ENCODE data around the gene SERPINC1.
"Not testable (repeated sequence)": the region's sequence is repeated elsewhere in the genome, so short reads cannot be mapped to it uniquely, and the experiment has no call there.

SERPINC1 gene
- total RNA-seq: 0.13 to 0.18 reads per million in 2 experiments

DNA sequence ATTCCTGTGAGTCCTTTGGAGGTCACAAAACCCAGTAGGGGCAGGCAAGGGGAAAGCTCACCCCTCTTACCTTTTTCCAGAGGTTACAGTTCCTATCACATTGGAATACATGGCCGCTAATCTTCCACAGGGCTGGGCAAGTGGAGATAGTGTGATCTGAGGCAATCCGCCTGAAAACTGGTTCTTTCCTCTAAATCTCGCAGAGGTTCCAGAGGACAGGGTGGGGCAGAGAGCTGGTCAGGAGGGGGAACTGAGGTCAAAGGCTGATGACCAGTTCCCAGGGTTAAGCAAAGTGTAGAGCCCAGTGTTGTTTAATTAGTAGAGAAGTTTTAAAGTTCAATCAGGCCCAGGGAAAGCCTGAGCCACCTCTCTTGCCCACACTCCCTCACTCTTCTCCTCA is at the start of gene SERPINC1:
Gene SERPINC1, minus strand, starts transcription at position 179 of the 400 bp plus-strand sequence. Its CDS starts 68 bp downstream, at position 111.
- DNase-seq (ENCODE audit: low read depth): no peak

DNA sequence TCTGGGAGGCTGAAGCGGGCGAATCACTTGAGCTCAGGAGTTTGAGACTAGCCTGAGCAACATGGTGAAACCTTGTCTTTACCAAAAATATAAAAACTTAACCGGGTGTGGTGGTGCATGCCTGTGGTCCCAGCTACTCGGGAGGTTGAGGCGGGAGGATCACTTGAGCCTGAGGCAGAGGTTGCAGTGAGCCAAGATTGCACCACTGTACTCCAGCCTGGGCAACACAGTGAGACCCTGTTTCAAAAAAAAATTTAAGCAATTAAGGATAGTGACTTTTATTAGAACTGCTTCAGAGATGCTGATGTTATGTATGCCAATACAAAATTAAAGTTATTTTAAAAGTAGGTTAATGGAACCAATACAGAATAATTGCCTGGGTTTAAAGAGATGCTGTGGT is 48.8 kb upstream of the SERPINC1 start:
- not testable (repeated sequence) for DNase-seq (ENCODE audit: low read depth)

DNA sequence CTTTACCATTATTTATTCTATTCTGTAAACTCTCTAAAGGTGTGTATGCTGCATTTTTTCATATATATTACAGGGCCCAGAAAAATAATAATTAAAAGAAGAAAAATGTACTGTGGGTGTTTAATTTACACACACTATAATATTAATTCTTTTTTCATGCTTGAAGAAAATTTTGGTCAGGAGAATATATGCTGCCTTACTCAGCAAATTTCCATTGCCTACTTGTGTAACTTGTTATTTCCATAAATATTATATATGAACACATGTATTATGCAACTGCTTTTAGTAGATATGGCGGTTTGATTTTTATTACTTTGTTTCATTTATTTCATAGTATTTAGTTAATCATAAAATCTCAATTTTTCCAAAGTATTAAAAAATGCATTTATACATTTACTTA is 46.4 kb upstream of the SERPINC1 start:
- no peak for DNase-seq (ENCODE audit: low read depth)

DNA sequence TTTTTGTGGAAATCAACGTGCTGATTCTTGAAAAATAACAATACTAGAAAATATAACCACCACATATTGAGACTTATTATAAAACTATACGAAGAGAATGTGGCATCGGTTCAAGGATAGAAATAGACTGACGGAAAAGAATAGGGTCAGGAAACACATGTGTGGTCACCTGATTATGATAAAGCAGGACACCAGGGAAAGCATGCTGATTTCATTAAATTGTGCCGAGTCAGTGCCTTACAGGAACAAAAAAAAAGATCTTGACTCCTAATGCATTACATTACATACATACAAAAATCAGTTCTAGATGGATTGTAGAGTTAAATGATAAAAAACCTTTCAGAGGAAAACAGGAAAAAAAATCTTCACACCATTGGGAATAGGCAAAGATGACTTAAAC is 43.5 kb upstream of the SERPINC1 start:
- DNase-seq (ENCODE audit: low read depth): no peak

DNA sequence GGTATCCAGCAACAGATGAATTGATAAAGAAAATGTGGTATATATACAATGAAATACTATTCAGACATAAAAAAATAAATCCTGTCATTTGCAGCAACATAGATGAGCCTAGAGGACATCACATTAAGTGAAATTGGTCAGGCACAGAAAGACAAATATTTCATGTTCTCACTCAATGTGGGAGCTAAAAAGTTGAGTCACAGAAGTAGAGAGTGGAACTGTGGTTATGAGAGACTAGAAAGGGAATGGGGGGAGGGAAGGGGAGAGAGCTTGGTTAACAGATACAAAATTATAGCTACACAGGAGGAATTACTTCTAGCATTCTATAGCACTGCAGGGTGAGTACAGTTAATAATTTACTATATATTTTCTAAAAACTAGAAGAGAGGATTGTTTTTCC is 37.1 kb upstream of the SERPINC1 start:
- no peak for DNase-seq (ENCODE audit: low read depth)

DNA sequence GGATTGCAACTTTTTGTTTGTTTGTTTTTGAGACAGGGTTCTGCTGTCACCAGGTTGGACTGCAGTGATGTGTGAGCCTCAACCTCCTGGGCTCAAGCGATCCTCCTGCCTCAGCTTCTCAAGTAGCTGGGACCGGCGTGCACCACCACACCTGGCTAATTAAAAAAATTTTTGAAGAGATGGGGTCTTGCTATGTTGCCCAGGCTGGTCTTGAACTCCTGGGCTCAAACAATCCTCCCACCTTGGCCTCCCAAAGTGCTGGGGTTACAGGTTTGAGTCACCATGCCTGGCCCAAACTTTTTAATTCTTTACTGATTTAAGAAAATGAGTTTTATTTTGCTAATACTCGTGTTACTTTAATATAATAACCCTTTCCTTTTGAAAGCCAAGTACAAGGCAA is 31.5 kb upstream of the SERPINC1 start:
- no peak for DNase-seq (ENCODE audit: low read depth)

DNA sequence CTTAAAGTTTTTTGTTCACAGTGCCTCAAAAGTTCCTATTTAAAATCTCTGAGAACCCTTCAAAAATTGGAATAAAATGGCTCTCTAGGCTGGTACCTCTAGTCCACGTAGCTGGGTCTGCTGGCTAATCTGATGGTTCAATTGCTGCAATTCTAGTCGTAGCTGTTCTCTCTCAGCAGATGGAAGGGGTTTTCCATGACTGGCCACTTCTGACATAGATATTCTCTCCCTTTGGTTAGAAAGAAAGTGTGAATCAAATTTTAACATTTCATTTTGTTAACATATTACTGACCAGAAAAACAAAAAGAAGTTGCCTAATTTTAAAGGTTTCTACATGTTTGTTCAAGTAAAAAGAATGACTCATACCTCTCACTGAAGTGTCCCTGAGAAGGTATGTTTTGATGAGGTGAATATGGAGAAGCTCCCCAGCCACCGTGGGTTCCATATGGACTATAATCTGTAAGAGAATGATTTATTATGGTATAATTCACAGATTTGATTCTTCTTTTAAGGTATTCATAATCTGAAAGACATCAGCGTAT is 29.3 kb upstream of the SERPINC1 start:
- DNase-seq (ENCODE audit: low read depth): no peak

DNA sequence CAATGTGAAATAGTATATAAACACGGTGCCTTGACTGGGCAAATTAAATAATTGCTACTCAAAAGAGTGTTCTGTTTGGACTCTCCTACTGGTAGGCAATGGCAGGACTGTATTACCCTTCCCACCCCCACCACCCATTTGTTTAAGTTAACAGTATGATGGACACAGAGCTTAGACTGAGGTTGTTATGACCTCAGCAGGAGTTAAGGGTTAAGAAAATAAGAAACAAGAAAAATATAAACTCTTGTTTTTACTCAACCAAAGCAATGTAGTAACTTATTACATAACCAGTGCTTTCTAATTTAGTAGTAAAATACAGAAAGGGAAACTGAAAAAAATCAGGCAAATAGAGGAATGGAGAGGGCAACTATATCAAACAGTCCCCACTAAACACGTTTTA is 19.9 kb upstream of the SERPINC1 start:
- DNase-seq (ENCODE audit: low read depth): no peak

DNA sequence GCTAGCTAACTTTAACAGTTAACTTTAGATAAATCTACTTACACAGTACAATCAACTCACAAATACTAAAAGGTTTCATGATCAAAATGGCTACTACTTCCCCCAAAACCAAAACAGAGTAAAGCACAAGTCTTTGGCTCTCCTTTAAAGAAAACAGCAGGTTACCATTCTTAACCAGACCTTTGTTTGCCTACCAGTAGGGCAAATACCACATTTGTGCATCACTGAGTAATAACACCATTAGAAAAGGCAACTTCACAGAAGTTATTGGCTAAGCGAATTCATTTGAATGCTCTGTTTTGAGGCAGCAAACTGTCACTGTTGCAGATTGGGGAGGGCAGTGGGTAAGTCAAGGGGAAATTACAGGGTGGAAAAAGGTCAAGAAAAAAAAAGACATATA is 17.3 kb upstream of the SERPINC1 start:
- DNase-seq (ENCODE audit: low read depth): no peak

DNA sequence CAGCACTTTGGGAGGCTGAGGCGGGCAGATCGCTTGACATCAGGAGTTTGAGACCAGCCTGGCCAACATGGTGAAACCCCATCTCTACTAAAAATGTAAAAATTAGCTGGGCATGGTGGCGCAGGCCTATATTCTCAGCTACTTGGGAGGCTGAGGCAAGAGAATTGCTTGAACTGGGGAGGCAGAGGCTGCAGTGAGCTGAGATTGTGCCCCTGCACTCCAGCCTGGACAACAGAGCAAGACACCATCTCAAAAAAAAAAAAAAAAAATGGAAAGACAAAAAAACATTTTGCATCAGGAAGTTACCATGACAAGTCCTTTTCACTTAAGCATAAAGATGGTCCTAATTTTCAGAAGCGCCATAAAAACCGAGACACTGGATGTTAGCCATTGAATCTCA is 13.4 kb upstream of the SERPINC1 start:
- not testable (repeated sequence) for DNase-seq (ENCODE audit: low read depth)

DNA sequence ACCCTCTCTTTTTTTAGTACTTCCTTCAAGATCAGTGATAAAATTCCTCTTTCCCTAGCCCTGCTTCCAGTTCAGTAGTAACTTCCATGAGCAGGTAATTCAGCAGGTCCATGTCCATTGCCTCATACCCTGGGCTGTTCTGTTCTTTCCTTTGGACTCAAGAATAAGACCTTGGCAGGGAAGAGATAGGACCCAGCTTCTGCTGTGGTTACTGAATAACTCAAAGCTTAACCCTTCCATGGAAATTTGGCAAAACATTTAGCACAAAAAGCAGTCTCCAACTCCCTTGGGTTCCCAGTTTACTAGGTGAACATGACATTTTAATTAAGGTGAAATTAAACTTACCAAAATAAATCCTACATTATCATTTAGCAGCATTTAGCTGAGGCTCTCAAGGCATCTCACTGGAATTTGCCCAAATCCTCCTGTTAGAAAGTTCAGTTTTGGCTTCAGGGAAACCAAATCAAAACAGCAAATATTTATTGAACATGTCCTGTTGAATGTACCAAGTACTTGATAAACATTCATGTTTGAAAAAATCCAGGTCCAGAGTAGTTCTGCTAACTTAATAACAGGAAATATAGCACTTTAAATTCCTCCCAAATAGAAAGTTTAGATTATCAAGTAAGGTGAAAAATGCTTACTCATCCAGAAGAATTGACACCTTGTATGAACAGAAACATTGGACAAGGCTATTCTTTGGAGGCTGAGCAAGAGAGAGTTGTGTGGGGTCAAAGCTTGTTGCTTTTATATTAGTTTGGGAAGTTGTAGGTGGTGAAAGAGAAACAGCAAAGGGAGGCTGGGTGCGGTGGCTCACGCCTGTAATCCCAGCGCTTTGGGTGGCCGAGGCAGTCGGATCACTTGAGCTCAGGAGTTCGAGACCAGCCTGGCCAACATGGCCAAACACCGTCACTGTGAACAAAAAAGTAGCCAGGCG is 8.4 kb upstream of the SERPINC1 start:
- DNase-seq (ENCODE audit: low read depth): no peak

DNA sequence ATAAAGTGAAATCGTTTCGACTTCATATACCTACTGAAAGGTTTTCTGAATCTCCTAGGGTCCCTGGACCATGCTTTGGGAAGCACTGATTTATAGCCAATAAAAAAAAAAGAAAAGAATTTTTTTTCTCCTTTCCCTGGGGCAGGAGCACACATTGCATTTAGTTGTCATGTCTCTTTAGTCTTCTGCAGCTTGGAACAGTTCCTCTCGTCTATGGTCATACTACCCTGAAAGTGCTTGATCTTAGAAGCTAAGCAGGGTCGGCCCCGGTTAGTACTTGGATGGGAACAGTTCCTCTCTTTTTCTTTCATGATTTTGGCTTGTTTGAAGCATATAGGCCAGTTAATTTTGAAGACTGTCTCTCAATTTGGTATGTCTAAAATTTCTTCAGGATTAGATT is 3.7 kb upstream of the SERPINC1 start:
- no peak for DNase-seq (ENCODE audit: low read depth)

DNA sequence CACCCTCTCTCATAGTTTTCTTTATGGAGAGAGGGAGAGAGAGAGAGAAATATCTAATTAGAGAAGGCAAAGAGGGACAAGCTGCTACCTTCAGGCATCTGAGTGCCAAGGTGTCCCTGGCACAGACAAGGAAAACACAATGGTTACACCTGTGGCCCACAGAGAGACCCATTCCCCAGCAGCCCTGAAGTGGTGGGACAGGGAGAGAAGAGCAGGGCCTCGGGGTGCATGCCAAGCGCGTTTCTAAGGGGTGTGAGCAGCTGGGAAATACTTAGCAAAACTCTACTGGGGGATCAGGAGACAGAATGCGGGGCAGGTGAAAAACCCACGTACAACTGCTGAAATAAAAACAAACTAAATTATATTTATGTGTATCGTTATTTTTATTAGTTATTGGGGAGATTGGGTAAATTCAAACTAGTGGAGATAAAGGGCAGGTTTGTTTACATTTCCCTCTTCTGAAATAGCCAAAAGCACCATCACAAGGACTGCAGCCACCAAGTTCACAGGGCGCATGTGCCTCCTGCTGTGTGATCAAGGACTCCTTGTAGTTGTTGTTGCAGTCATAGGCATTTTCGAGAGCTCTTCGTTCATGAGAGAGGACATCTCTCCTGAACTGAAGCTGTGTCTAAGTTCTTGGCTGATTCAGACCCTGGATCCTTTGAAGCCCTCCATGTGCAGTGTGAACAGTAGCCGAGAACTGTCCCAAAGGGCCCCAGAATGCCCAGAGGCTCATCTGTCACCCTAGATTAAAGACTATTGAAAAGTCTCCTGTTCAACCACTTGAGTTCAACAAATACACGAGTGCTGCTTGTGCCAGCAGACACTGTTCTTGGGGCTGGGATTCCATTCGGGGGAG is 737 bp upstream of the SERPINC1 start:
- no peak for DNase-seq (ENCODE audit: low read depth)

DNA sequence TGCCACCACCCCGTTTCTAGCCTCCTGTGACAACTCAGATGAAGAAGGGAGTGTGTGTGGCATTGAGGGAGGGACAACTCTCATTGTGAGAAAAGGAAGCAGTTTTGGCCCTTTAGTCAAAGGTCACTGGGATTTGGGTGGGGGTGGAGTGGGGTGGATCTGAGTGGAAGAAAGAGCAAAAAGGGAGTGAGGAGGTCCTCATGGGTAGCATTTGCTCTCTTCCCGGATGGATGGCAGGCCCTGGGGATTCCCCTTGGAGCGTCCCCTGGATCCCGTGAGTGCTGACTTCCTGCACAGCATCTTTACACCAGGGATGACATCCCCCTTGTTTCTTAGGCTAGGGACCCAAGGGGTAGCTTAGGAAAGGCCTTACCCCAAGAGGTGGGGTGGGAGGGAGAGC is 460 bp downstream of the SERPINC1 start:
- no peak for DNase-seq (ENCODE audit: low read depth)

DNA sequence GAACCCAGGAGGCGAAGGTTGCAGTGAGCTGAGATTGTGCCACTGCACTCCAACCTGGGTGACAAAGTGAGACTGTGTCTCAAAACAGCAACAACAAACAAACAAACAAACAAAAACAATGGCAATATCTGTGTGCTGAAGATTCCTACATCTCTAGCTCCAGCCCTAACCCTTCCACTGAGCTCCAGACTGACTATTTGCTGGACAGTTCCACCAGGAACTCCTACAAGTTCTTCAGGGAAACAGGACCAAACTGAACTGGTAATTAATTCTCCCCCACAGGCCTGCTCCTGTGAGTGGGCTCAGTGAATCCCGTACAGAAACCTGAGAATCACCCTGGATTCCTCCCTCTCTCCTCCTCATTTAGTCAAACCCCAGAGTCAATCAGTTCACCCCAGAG is 1.5 kb downstream of the SERPINC1 start:
- no peak for DNase-seq (ENCODE audit: low read depth)

DNA sequence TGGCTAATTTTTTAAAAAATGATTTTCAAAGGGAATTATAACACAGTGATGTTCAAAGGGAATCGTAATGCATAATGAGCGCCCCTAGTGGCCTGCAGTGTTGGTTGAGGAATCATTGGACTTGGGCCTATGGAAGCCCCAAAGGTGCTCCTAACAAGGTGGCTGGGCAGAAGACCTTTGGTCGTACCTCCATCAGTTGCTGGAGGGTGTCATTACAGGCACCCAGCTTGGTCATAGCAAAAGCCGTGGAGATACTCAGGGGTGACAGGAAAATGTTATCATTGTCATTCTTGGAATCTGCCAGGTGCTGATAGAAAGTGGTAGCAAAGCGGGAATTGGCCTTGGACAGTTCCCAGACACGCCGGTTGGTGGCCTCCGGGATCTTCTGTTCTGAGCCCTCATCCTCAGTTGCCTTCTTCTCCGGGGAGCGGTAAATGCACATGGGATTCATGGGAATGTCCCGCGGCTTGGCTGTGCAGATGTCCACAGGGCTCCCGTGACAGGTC is 2.7 kb downstream of the SERPINC1 start:
- DNase-seq (ENCODE audit: low read depth): no peak

DNA sequence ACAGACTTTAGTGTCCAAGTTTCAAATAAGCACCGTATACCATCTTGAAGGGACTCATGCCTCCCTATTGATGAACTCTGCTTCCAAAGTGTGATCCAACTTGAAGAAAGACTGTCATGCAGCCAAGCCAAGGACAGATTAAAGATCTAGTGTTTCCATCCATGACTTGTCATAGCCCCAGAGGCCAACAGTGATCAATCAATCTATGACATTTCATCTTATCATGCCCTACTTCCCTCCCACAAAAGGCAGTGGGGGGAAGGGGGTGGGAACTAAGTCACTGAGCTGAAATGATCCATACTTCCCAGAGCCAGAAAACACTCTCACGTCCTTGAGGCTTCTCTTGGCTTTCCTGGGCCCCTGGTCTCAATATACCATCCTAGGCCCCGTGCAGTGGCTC is 4.0 kb downstream of the SERPINC1 start:
- DNase-seq (ENCODE audit: low read depth): no peak

DNA sequence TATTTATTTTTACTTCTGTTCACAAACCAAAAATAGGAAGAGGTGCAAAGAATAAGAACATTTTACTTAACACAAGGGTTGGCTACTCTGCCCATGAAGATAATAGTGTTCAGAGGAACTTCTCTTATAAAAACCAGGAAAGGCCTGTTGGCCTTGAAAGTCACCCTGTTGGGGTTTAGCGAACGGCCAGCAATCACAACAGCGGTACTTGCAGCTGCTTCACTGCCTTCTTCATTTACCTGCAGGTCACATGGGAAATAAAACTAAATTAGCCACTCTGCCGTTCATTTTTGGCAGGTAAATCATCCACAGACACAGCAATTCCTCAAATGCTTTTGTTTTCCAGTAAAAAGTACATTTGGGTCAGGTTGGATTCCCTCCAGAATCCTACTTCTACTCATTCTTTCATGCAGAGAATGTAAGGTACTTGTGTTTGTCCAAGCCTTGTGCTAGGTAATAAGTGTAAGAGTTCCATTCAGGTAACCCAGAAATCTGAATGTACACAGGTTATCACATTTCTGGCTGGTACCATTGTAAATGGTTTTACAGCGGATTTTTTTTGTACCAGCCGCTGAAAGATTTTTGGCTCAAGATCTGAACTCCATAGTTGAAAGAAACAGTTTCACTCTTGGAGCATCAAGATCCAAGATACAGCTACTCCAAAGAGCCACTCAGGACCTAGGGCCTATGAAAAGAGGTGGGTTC is 13.1 kb downstream of the SERPINC1 start:
- DNase-seq (ENCODE audit: low read depth): no peak

DNA sequence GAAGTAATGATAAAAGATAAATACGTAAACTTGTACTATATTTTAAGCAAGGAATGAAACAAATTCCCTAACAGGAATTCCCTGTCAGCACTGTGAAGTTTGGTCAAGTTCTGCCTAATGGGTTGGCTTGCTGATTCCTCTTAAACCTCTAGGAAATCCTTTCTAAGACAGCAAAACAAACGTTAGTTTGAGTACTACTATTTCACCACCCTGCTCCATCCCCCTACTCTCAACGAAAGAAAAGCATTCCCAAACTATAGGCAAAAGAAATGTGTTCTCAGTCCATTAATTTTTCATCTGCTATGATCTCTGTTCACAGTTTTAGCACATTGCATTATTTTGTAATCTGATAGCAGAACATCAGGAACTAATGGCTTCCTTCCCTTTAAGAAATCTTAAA is 16.1 kb downstream of the SERPINC1 start:
- no peak for DNase-seq (ENCODE audit: low read depth)

DNA sequence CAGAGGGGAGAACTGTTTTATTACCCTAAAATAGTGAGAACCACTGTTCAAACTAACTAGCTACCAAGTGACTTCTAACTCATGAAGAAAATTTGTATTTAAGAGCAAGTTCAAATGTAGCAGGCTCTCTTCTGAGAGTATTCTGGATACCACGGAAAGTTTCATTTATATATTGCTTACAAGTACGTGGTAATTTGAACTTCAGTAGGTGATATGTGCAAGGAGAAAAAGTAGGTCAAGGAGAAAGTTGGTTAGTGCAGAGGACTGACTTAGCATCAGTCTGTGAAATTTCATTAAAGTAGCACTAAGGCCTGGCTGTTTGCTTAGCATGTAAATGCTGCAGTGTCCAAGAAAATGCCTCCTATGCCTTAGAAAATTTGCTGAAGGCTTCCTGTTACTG is 16.7 kb downstream of the SERPINC1 start:
- no peak for DNase-seq (ENCODE audit: low read depth)

DNA sequence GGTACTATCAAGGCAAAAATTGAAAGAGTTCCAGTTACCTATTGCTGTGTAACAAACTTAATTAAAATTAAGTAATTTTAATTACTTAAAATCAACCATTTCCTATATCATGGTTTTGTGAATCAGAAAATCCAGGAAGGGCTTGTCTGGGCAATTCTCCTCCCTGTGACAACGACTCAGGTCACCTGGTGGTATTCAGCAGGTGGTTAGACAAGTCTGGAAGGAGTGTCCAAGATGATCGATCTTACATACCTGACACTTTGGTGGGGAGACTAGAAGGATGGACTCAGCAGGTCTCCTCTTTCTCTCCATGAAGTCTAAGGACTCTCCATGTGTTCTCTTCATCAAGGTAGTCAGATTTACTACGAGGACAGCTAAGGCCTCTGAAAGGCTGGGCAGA is 22.9 kb downstream of the SERPINC1 start:
- DNase-seq (ENCODE audit: low read depth): no peak

DNA sequence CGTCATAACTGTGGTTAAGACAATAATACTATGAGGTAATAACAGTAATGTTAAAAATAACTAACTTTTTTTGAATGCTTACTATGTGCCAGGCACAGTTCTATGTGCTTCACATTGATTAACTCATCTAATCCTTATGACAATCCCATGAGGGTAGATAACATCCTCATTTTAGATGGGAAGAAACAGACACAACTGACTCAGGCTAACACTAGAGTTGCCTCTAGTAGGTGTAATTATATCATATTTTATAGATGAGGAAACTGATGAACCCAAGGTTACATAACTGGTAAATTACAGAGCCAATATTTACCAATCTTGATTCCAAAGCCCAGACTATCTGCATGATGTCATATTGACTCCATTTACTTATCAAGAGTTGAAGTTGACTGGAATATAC is 23.5 kb downstream of the SERPINC1 start:
- DNase-seq (ENCODE audit: low read depth): no peak

Measured in T follicular helper cell (primary cell).